Activated T-helper 1 cell treated with anti-CD3 and anti-CD28 coated beads, Interleukin-12 subunit alpha, Interleukin-12 subunit beta, Interleukin-2, Interleukin-4 antibody, amounts not matched to agents 30 ng/mL and 10 ng/mL and 1 ng/mL, durations not matched to agents 14 hours and 24 hours and 36 hours (primary cell): ENCODE measurements around the gene PELI2. TPM values are rescaled to one million over a fixed set of nuclear protein-coding genes. Genes with fewer than 3 reads are reported as not detected.

Source experiments
- DNase-seq: peaks from one replicate; pipeline ENCODE4 v3.0.0; 2021; ENCODE audit warnings: low spot score
- H3K27ac Mint-ChIP-seq: one replicate; pipeline ENCODE4 v1.8.0; 2021; ENCODE audit warnings: mild to moderate bottlenecking, mixed read lengths
- H3K27me3 Mint-ChIP-seq: one replicate; pipeline ENCODE4 v1.8.0; 2022; ENCODE audit warnings: mild to moderate bottlenecking, moderate library complexity, mixed read lengths; ENCODE audit not compliant: insufficient read depth
- H3K36me3 Mint-ChIP-seq: one replicate; pipeline ENCODE4 v1.8.0; 2021; ENCODE audit warnings: low read depth, mixed read lengths
- H3K4me1 Mint-ChIP-seq: one replicate; pipeline ENCODE4 v1.8.0; 2021; ENCODE audit warnings: low read depth, mixed read lengths
- H3K4me3 Mint-ChIP-seq: one replicate; pipeline ENCODE4 v1.8.0; 2021; ENCODE audit warnings: mild to moderate bottlenecking, moderate library complexity, mixed read lengths
- H3K9me3 Mint-ChIP-seq: one replicate; pipeline ENCODE4 v1.8.0; 2021; ENCODE audit warnings: mixed read lengths
- intact Hi-C: fragments of 100-400 bp; cut with micrococcal nuclease; formaldehyde crosslinking; loops from one replicate; pipeline ENCODE4 v1.15.1; 2024
- total RNA-seq: library from RNA; stranded (reverse); gene quantifications from 2 replicates; pipeline ENCODE4 v1.2.3, GENCODE V29; 2022

Gene PELI2, protein sequence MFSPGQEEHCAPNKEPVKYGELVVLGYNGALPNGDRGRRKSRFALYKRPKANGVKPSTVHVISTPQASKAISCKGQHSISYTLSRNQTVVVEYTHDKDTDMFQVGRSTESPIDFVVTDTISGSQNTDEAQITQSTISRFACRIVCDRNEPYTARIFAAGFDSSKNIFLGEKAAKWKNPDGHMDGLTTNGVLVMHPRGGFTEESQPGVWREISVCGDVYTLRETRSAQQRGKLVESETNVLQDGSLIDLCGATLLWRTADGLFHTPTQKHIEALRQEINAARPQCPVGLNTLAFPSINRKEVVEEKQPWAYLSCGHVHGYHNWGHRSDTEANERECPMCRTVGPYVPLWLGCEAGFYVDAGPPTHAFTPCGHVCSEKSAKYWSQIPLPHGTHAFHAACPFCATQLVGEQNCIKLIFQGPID
- 4.4 and 4.5 TPM in 2 replicates for total RNA-seq

DNA sequence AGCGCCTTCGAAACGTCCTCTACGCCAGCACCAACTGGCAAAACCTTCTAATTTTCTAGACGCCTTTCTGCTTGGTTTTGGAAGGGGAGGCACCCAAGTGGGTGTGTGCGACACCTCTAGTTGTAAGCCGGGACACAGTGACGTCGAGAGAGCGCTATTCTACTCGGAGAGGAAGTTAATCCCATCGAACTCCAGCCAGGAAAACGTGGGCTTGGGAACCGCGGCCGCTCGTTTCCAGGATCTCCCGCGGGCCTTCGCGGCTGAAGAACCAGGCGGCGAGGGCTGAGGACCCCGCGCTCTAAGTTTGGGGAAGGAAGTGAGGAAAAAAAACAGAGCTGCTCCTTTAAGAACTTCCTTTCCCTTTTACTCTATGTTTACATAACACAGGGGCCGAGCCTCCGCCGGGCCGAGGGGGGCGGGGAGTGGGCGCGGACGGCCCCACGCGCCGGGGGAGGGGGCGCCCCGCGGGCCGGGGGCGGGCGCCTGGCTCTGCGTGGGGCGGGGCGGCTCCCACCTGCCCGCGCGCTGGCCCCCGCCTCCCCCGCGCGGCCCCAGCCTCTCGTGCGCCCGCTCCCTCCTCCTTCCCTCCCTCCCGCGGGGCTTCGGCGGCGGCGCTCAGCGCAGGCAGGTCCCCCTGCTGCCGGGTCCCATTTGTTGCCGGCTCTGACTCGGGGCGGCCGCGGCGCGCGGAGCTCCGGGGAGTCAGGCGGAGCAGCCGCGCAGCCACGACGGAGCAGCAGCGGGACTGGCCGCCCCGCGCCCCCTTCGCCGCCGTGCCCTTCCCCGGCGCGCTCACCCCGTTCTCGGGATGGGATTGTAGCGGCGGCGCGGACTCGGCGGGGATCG, at the start of gene PELI2:
PELI2 (plus strand) TSS at position 647 of the 846 bp plus-strand sequence. CDS start 250 bp downstream, outside the sequence.
- Mint-ChIP-seq H3K9me3 (no peaks in the 10 kb centered on the region), H3K4me3 (peak within 1 kb of the TSS; percentile 93), H3K36me3 (peaks cover 2% of the 10 kb centered on the region), H3K27ac (peak within 1 kb of the TSS; percentile 85), H3K4me1 (peaks cover 41% of the 10 kb centered on the region), H3K27me3 (peaks cover 39% of the 10 kb centered on the region)
- DNase-seq, result peak; percentile 78
- intact Hi-C loops, result loop anchor here (2.0 to 10.0 kb wide), 6 partner anchors 55 to 846 kb away; partner anchors contain the start of genes FBXO34 and KTN1

DNA sequence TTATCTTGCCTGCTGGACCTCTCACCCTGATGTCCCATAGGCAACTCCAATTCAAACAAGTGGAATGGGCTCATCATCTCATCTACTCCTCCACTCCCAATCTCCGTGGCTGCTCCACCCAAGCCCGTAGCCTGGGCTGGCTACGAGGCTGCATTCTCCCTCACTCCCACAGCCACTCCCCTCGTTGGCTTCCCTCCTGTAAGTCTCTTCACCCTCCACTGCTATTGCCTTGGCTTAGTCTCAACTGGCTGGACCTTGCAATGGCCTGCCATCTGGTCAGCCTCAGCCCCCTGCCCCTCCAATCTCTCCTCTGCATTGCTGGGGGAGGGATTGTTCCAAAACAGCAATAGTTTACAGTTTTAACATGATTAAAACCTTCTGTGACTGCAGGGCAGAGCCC, 44.4 kb upstream of the PELI2 start:
- no peaks in the 10 kb centered on the region for H3K9me3 Mint-ChIP-seq

DNA sequence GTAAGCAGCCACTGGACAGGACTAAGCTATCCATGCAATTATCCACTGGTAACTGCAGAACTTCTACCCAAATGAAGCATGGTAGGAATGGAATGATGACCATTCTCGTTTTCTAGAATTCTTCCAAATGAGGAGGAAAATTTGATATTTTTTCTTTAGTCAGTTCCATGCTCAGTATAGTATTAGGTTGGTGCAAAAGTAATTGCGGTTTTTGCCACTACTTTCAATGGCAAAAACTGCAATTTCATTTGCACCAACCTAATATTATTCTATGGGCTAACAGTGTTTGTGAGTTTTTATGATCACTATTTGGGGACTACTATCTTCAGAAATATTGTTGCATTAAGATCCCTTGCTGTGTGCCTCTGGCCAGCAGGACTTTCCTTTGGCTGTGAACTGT, 42.9 kb upstream of the PELI2 start:
- intact Hi-C loops, result no loop called here
- no peaks in the 10 kb centered on the region for H3K9me3 Mint-ChIP-seq

More for the DNA sequence above, 44.4 kb upstream of the PELI2 start:
- peaks cover 14% of the 10 kb centered on the region for H3K27me3 Mint-ChIP-seq
- H3K27ac Mint-ChIP-seq, result no peak overlapping the region
- no peaks in the 10 kb centered on the region for H3K4me1 Mint-ChIP-seq
- H3K4me3 Mint-ChIP-seq, result no peak overlapping the region
- H3K36me3 Mint-ChIP-seq, result no peaks in the 10 kb centered on the region
- intact Hi-C loops, result no loop called here
- no peak for DNase-seq

DNA sequence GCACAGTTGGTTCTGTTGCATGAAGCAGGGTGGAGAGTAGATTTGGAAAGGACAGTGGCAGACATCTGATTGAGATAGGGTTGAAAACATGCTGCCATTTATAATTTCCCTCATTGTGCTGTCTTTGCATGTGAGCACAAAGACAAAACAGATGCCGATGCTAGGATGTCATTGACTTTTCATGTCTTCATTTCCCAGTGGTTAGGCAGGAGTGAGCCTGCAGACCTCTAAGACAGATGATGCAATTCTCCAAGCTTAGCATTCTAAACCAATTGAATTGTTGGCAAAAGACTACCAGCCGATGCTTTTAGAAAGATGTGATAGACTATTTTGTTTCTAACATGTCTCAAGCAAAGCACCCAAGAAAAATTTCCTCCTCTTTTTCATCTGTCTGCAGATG, 37.1 kb upstream of the PELI2 start:
- intact Hi-C loops, result no loop called here
- H3K4me1 Mint-ChIP-seq, result no peaks in the 10 kb centered on the region
- no peak overlapping the region for H3K27ac Mint-ChIP-seq
- peaks cover 15% of the 10 kb centered on the region for H3K27me3 Mint-ChIP-seq
- no peak for DNase-seq
- H3K4me3 Mint-ChIP-seq, result no peak overlapping the region
- no peaks in the 10 kb centered on the region for H3K9me3 Mint-ChIP-seq
- no peaks in the 10 kb centered on the region for H3K36me3 Mint-ChIP-seq

More for the DNA sequence above, 42.9 kb upstream of the PELI2 start:
- no peak overlapping the region for H3K4me3 Mint-ChIP-seq
- no peaks in the 10 kb centered on the region for H3K4me1 Mint-ChIP-seq
- peaks cover 12% of the 10 kb centered on the region for H3K27me3 Mint-ChIP-seq
- no peak for DNase-seq
- H3K27ac Mint-ChIP-seq, result no peak overlapping the region
- H3K36me3 Mint-ChIP-seq, result no peaks in the 10 kb centered on the region

DNA sequence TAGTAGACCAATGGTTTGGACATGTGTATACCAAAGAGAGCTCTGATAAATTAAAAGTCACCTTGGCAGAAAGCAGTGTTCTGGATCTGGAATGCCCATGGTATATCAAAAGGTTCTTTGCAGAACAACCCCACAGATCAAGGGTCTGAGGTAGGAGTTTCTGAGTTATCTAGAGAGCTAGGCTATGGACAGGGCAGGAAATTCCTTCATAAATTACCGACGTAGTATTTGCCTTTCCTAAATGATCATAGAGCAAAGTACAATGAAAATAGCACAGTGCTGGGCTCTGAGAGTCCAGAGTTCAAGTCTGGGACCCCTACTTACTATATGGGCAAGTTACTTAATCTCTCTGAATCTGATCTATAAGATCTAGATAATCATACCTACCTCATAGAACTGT, 35.3 kb upstream of the PELI2 start:
- intact Hi-C loops, result no loop called here
- no peak for DNase-seq
- Mint-ChIP-seq H3K27me3 (peaks cover 18% of the 10 kb centered on the region), H3K36me3 (no peaks in the 10 kb centered on the region), H3K27ac (no peak overlapping the region), H3K4me3 (no peak overlapping the region), H3K4me1 (no peaks in the 10 kb centered on the region), H3K9me3 (no peaks in the 10 kb centered on the region)

DNA sequence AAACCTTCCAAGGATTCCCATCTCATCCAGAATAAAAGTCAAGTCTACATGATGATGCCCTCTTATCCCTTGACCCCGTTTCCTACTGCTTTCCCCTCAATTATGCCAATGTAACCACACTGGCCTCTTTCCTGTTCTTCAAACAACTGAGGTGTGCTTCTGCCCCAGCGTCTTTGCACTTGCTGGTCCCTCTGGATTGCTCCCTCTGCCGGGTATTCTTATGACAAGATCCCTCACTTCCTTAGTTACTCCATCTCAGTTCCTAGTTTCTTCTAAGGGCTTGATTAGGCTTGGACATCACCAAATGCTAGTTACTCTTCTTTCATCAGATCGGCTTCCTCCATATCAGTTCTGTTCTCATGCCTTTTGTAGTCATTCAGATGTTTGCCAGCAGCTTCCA, 32.7 kb upstream of the PELI2 start:
- no peak for DNase-seq
- Mint-ChIP-seq H3K4me3 (no peak overlapping the region), H3K9me3 (no peaks in the 10 kb centered on the region), H3K27ac (no peak overlapping the region), H3K4me1 (no peaks in the 10 kb centered on the region), H3K27me3 (peaks cover 18% of the 10 kb centered on the region), H3K36me3 (no peaks in the 10 kb centered on the region)
- intact Hi-C loops, result no loop called here

DNA sequence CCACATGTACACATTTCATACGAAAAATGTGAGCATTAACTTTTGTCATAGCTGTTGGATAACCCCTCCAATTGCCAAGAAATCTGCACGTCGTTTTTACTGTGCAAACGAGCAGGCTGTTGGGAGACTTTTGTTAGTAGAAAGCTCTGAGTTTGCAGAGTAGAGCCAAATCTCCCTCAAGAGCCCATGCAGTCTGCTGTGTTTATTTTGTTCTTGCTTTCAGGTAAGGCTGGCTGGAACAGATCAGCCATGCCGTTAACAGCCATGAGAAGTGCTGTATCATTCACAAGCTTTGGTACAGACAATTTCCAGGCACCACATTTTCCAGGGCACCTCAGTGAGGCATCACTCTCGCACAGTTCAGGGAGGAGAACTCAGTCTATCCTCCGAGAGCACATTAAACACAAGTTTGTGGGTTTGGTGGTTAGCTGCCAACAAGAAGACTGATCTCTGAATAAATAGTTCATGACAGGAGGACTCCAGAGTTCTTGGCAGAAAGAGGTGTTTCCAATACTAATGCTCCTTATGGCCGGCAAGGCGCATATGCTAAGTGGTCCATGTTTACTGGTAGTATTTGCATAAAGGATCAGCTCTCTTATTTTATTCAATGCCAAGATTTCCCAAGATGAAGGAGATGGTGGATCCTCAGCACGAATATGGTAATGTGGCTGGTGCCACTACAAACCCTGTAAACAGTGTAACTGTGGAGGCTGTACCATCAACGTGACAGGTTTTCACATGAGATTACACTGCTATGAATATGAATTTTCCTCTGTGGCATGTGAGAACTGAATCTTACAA, 30.3 kb upstream of the PELI2 start:
- H3K9me3 Mint-ChIP-seq, result no peaks in the 10 kb centered on the region
- H3K4me3 Mint-ChIP-seq, result no peak overlapping the region
- no peak overlapping the region for H3K27ac Mint-ChIP-seq
- intact Hi-C loops, result no loop called here
- no peaks in the 10 kb centered on the region for H3K4me1 Mint-ChIP-seq
- H3K27me3 Mint-ChIP-seq, result peaks cover 14% of the 10 kb centered on the region
- H3K36me3 Mint-ChIP-seq, result no peaks in the 10 kb centered on the region
- DNase-seq, result no peak

DNA sequence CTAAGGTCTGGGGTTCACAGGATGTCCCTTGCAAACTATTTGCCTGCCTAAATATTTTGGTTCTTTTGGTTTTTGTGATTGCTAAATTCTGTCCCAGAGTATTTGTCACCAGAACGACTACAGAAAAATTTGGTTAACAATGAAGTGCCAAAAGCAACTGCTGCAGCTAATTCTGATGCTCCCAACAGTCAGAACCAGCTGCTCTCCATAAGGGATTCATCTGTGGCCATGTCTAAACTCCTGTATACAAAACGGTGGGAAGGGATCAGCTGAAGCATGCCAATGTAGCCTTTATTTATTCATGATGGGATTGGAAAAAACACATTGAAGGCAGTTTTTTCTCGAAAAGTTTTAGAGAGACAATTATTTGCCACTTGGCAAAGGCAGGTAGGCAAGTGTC, 29.3 kb upstream of the PELI2 start:
- H3K9me3 Mint-ChIP-seq, result no peaks in the 10 kb centered on the region
- peaks cover 12% of the 10 kb centered on the region for H3K27me3 Mint-ChIP-seq
- H3K4me3 Mint-ChIP-seq, result no peak overlapping the region
- no peaks in the 10 kb centered on the region for H3K4me1 Mint-ChIP-seq
- intact Hi-C loops, result no loop called here
- no peaks in the 10 kb centered on the region for H3K36me3 Mint-ChIP-seq
- DNase-seq, result no peak
- H3K27ac Mint-ChIP-seq, result no peak overlapping the region

DNA sequence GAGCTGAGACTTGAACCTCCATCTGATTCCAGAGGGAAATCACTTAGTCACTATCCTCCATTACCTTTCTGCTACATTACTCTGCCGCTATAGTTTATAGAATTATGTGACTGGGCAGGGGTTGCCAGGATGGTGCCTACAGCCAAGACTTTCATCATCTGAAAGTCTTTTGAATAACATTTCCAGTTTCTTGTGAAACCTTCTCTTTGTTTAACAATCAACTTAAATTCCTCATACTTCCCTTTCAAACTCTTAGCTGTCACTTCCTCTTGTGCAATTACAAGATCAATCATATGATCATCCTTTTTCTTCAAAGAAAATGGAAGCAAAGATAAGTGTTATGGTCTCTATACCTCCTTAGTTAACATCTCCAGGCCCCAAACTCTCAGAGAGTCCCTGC, 25.4 kb upstream of the PELI2 start:
- peaks cover 9% of the 10 kb centered on the region for H3K27me3 Mint-ChIP-seq
- H3K9me3 Mint-ChIP-seq, result no peaks in the 10 kb centered on the region
- no peaks in the 10 kb centered on the region for H3K36me3 Mint-ChIP-seq
- no peak overlapping the region for H3K4me3 Mint-ChIP-seq
- no peak overlapping the region for H3K27ac Mint-ChIP-seq
- no peaks in the 10 kb centered on the region for H3K4me1 Mint-ChIP-seq
- no peak for DNase-seq
- intact Hi-C loops, result no loop called here

DNA sequence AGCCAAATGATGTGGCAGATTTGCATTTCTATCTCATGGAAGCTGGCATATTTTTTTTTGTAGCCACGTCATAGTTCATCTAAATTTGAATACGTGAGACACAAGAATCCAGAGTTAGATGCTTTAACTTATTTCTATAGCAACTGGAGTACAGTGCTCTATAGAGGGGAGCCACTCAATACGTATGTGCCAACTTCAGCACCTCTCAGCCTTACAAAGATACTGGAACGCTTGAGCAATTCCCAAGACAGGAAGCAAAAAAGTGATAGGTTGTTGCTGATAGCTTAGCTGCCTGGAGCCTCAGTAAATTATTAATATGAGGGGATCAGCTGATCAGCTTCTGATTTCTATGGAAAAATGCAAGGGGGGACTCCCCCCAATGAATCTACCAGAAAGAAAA, 24.1 kb upstream of the PELI2 start:
- no peak overlapping the region for H3K4me3 Mint-ChIP-seq
- no peaks in the 10 kb centered on the region for H3K4me1 Mint-ChIP-seq
- intact Hi-C loops, result no loop called here
- H3K36me3 Mint-ChIP-seq, result no peaks in the 10 kb centered on the region
- H3K27me3 Mint-ChIP-seq, result peaks cover 6% of the 10 kb centered on the region
- no peak overlapping the region for H3K27ac Mint-ChIP-seq
- no peaks in the 10 kb centered on the region for H3K9me3 Mint-ChIP-seq
- no peak for DNase-seq

DNA sequence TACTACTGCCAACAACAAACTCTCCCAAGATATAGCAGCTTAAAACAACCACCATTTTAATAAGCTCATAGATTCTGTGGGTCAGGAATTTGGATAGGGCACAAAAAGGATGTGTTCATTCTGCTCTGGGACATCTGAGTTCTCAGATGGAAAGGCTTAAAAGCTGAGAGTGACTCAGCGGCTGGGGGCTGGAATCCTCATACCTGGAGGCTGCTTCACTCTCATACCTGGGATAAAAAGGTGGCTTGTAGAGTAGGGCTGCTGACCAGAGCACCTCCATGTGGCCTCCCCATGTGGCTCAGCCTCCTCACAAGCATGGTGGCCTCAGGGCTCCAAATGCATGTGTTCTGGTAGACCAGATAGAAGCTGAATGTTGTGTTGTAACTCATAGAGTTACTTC, 20.2 kb upstream of the PELI2 start:
- Mint-ChIP-seq H3K36me3 (no peaks in the 10 kb centered on the region), H3K27me3 (peaks cover 4% of the 10 kb centered on the region), H3K4me1 (no peaks in the 10 kb centered on the region), H3K9me3 (no peaks in the 10 kb centered on the region), H3K4me3 (no peak overlapping the region), H3K27ac (no peak overlapping the region)
- no peak for DNase-seq
- intact Hi-C loops, result no loop called here

DNA sequence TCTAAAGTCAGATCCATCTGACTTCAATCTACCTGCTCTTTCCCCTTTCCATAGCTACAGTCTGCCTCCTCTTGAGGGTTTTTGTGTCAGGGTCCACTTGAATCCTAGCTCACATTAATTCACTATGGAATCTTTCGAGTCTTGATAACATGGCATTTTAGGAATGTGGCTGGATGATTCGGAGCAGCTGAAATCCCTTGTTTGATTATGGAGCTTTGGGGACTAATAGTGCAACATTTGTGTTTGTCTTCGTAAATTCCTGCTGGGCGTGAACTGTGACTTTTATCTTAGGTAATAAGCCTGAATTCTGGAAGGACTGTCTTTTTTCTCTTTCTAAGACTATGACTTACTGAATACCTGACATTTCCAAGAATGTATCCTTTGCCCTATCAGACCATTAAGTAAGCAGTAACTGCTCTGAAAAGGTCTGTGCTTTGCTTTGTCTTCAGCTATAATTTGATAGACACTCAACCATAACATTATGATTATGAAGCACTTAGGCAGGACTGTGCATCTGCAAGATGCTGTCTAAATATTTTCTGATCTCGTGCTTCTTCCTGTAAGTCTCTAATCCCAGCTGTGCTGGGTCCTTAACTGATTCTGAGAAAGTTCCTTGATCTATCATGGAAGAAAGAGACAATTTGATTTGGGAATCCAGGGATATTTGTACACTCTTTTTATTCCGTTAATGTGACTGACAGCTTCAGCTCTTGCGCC, 19.0 kb upstream of the PELI2 start:
- no peaks in the 10 kb centered on the region for H3K9me3 Mint-ChIP-seq
- H3K27ac Mint-ChIP-seq, result no peak overlapping the region
- peaks cover 2% of the 10 kb centered on the region for H3K27me3 Mint-ChIP-seq
- DNase-seq, result no peak
- intact Hi-C loops, result no loop called here
- no peaks in the 10 kb centered on the region for H3K36me3 Mint-ChIP-seq
- no peak overlapping the region for H3K4me3 Mint-ChIP-seq
- H3K4me1 Mint-ChIP-seq, result no peaks in the 10 kb centered on the region
